GM23338 (cell line): ENCODE results near the gene TPI1.

Experiments
- CREB1 ChIP-seq: fragments of 250-450 bp; sonication (Bioruptor Pico); IDR thresholded peaks from 2 replicates; pipeline ENCODE4 v1.5.0; 2020; ENCODE audit warnings: low read depth, mild to moderate bottlenecking, moderate library complexity
- CTCF ChIP-seq, 2 experiments: fragments of 200-600 bp in 1 of 2; sonication (generic) in 1 of 2; conservative IDR thresholded peaks; 2 replicates each; pipeline versions ENCODE4 v1.5.1 to v1.6.1; 2016 to 2017; ENCODE audit warnings: antibody characterized with exemption in 2 of 2, low read depth in 2 of 2, mild to moderate bottlenecking in 2 of 2, moderate library complexity in 1 of 2
- EZH2 ChIP-seq: fragments of 200-600 bp; sonication (generic); IDR thresholded peaks from one replicate; pipeline ENCODE4 v1.8.0; 2017; ENCODE audit warnings: antibody characterized with exemption, mild to moderate bottlenecking, low read depth; ENCODE audit not compliant: unreplicated experiment
- EZH2phosphoT487 ChIP-seq: fragments of 200-600 bp; sonication (generic); IDR thresholded peaks from one replicate; pipeline ENCODE4 v1.8.1; 2018; ENCODE audit warnings: antibody characterized with exemption; ENCODE audit not compliant: unreplicated experiment
- JUNB ChIP-seq: IDR thresholded peaks from one replicate; pipeline ENCODE4 v1.6.1; 2016; ENCODE audit warnings: antibody characterized with exemption; ENCODE audit not compliant: unreplicated experiment
- NANOG ChIP-seq: IDR thresholded peaks from 2 replicates; pipeline ENCODE4 v1.6.1; 2016; ENCODE audit warnings: antibody characterized with exemption, borderline replicate concordance
- POLR2AphosphoS5 ChIP-seq: IDR thresholded peaks from 2 replicates; pipeline ENCODE4 v1.6.1; 2016; ENCODE audit warnings: antibody characterized with exemption, low read depth
- REST ChIP-seq: IDR thresholded peaks from one replicate; pipeline ENCODE4 v1.6.1; 2018; ENCODE audit warnings: antibody characterized with exemption; ENCODE audit not compliant: unreplicated experiment
- STAT1 ChIP-seq: IDR thresholded peaks from one replicate; pipeline ENCODE4 v1.6.1; 2016; ENCODE audit warnings: antibody characterized with exemption; ENCODE audit not compliant: unreplicated experiment
- ZNF114 ChIP-seq: fragments of 250-450 bp; sonication (Bioruptor Pico); IDR thresholded peaks from 2 replicates; pipeline ENCODE4 v1.5.0; 2020; ENCODE audit warnings: mild to moderate bottlenecking, moderate library complexity
- ZNF462 ChIP-seq: fragments of 250-450 bp; sonication (Bioruptor Pico); IDR thresholded peaks from 2 replicates; pipeline ENCODE4 v1.5.0; 2020; ENCODE audit warnings: mild to moderate bottlenecking, moderate library complexity
- TF ChIP-seq, protein P1 (sequence below): IDR thresholded peaks from 2 replicates; pipeline ENCODE4 v1.6.1; 2016; ENCODE audit warnings: antibody characterized with exemption

GRCh38 chr12:6914947-6915788, 47.8 kb downstream of the TPI1 start:
- TF ChIP-seq CTCF (conservative IDR thresholded peaks at IDR 0.05; ENCODE audit: low read depth in 2 of 2) (no peak), POLR2AphosphoS5 (no peak), CREB1 (CRISPR knock-in tag) (no peak), EZH2 (no peak), REST (no peak), ZNF462 (CRISPR knock-in tag) (no peak), JUNB (no peak), NANOG (no peak), EZH2phosphoT487 (no peak), ZNF114 (no peak), STAT1 (no peak)
- TF ChIP-seq, protein P1, sequence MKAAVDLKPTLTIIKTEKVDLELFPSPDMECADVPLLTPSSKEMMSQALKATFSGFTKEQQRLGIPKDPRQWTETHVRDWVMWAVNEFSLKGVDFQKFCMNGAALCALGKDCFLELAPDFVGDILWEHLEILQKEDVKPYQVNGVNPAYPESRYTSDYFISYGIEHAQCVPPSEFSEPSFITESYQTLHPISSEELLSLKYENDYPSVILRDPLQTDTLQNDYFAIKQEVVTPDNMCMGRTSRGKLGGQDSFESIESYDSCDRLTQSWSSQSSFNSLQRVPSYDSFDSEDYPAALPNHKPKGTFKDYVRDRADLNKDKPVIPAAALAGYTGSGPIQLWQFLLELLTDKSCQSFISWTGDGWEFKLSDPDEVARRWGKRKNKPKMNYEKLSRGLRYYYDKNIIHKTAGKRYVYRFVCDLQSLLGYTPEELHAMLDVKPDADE: no peak
